ENCODE measurements around the gene STYXL2.

STYXL2 gene

GRCh38 chr1:167054531-167054930 lies 39.3 kb upstream of the STYXL2 start:
- Histone ChIP-seq H3F3A (ENCODE audit: insufficient read depth, low read length) (peaks cover 5% of the 10 kb centered on the region; the same call in 1 of the 2 replicates), H3K9me3 (replicated peaks; ENCODE audit: insufficient read depth, low read length) (no peaks in the 10 kb centered on the region), H3K4me1 (ENCODE audit: low read length) (peaks cover 6% of the 10 kb centered on the region; the same call in 1 of the 2 replicates), H3K4me3 (ENCODE audit: low read length) (no peak overlapping the region), H2AFZ (ENCODE audit: low read length) (no peak overlapping the region), H3K79me2 (ENCODE audit: low read length) (no peaks in the 10 kb centered on the region), H3K9me2 (replicated peaks; ENCODE audit: insufficient read depth, low read length) (no peaks in the 10 kb centered on the region), H3K4me2 (ENCODE audit: low read depth, low read length) (no peak overlapping the region), H3K9ac (ENCODE audit: low read length) (no peak overlapping the region), H3K36me3 (replicated peaks; ENCODE audit: insufficient read depth, low read length) (no peaks in the 10 kb centered on the region), H4K20me1 (ENCODE audit: insufficient read depth, low read length) (no peaks in the 10 kb centered on the region), H3K27ac (ENCODE audit: low read length) (no peak overlapping the region), H3K27me3 (replicated peaks; ENCODE audit: insufficient read depth, low read length) (no peaks in the 10 kb centered on the region)
- DNase-seq: no peak
- TF ChIP-seq, protein P1, sequence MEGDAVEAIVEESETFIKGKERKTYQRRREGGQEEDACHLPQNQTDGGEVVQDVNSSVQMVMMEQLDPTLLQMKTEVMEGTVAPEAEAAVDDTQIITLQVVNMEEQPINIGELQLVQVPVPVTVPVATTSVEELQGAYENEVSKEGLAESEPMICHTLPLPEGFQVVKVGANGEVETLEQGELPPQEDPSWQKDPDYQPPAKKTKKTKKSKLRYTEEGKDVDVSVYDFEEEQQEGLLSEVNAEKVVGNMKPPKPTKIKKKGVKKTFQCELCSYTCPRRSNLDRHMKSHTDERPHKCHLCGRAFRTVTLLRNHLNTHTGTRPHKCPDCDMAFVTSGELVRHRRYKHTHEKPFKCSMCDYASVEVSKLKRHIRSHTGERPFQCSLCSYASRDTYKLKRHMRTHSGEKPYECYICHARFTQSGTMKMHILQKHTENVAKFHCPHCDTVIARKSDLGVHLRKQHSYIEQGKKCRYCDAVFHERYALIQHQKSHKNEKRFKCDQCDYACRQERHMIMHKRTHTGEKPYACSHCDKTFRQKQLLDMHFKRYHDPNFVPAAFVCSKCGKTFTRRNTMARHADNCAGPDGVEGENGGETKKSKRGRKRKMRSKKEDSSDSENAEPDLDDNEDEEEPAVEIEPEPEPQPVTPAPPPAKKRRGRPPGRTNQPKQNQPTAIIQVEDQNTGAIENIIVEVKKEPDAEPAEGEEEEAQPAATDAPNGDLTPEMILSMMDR (IDR thresholded peaks at IDR 0.05; ENCODE audit: low read length): no peak

DNA sequence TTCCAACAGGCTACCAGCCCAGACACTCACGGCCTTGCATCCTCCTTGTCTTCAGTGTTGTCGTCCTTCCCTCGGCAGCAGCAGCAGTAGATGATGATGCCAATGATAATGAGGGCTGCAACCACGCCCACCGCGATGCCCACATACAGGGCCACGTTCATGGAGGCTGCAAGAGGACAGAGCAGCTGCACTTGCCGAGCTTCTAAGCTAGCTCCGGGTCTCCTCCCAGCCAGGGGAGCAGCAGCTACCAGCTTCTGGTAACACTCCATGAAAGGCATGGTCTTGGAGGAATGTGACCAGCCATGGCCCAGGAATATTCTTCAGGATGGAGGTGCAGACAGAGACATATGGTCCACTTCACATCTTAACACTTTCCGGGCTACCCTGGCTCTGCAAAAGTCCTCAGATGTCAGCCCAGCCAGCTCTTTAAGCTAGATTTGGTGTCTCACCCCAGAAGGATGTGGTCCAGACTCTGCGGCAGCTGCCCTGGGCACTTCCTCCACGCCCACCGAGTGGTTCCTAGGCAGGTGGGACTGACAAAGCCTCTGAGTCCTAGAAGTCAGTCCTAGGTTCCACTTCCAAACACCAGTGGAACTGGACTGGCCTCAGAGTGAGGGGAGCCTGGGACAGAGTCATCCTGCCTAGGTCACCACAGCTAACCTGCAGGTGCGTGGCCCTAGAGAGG lies 38.8 kb upstream of the STYXL2 start:
- H3K79me2 ChIP-seq (ENCODE audit: low read length): no peaks in the 10 kb centered on the region
- DNase-seq: no peak
- no peaks in the 10 kb centered on the region for H3K9me2 ChIP-seq (replicated peaks; ENCODE audit: insufficient read depth, low read length)
- H3F3A ChIP-seq (ENCODE audit: insufficient read depth, low read length): peaks cover 5% of the 10 kb centered on the region; the same call in 1 of the 2 replicates
- H3K27me3 ChIP-seq (replicated peaks; ENCODE audit: insufficient read depth, low read length): no peaks in the 10 kb centered on the region
- H3K4me2 ChIP-seq (ENCODE audit: low read depth, low read length): no peak overlapping the region
- H3K36me3 ChIP-seq (replicated peaks; ENCODE audit: insufficient read depth, low read length): no peaks in the 10 kb centered on the region
- no peaks in the 10 kb centered on the region for H4K20me1 ChIP-seq (ENCODE audit: insufficient read depth, low read length)
- TF ChIP-seq EZH2 (optimal IDR thresholded peaks at IDR 0.05; ENCODE audit: low read depth, low read length) (no peak), EZH2phosphoT487 (IDR thresholded peaks at IDR 0.05; ENCODE audit: low read length) (no peak)
- TF ChIP-seq, protein P1 (IDR thresholded peaks at IDR 0.05; ENCODE audit: low read length): no peak
- peaks cover 6% of the 10 kb centered on the region; the same call in 1 of the 2 replicates for H3K4me1 ChIP-seq (ENCODE audit: low read length)
- H3K27ac ChIP-seq (ENCODE audit: low read length): no peak overlapping the region
- no peak overlapping the region for H3K9ac ChIP-seq (ENCODE audit: low read length)
- H2AFZ ChIP-seq (ENCODE audit: low read length): no peak overlapping the region
- H3K4me3 ChIP-seq (ENCODE audit: low read length): no peak overlapping the region
- no peaks in the 10 kb centered on the region for H3K9me3 ChIP-seq (replicated peaks; ENCODE audit: insufficient read depth, low read length)

GRCh38 chr1:167056529-167057231 lies 37.2 kb upstream of the STYXL2 start:
- no peaks in the 10 kb centered on the region for H3K36me3 ChIP-seq (replicated peaks; ENCODE audit: insufficient read depth, low read length)
- no peak overlapping the region for H2AFZ ChIP-seq (ENCODE audit: low read length)
- no peaks in the 10 kb centered on the region for H4K20me1 ChIP-seq (ENCODE audit: insufficient read depth, low read length)
- 0 out of 2 replicates have a peak overlapping the region, but pooled peaks have one; percentile 4 for H3K4me2 ChIP-seq (ENCODE audit: low read depth, low read length)
- H3K4me1 ChIP-seq (ENCODE audit: low read length): peaks cover 6% of the 10 kb centered on the region; the same call in 1 of the 2 replicates
- H3K79me2 ChIP-seq (ENCODE audit: low read length): no peaks in the 10 kb centered on the region
- H3K27ac ChIP-seq (ENCODE audit: low read length): no peak overlapping the region
- peaks cover 5% of the 10 kb centered on the region; the same call in 1 of the 2 replicates for H3F3A ChIP-seq (ENCODE audit: insufficient read depth, low read length)
- no peaks in the 10 kb centered on the region for H3K9me3 ChIP-seq (replicated peaks; ENCODE audit: insufficient read depth, low read length)
- H3K9me2 ChIP-seq (replicated peaks; ENCODE audit: insufficient read depth, low read length): no peaks in the 10 kb centered on the region
- TF ChIP-seq, protein P1 (IDR thresholded peaks at IDR 0.05; ENCODE audit: low read length): no peak
- TF ChIP-seq EZH2 (optimal IDR thresholded peaks at IDR 0.05; ENCODE audit: low read depth, low read length) (no peak), EZH2phosphoT487 (IDR thresholded peaks at IDR 0.05; ENCODE audit: low read length) (no peak)
- H3K27me3 ChIP-seq (replicated peaks; ENCODE audit: insufficient read depth, low read length): no peaks in the 10 kb centered on the region
- H3K9ac ChIP-seq (ENCODE audit: low read length): no peak overlapping the region
- DNase-seq: no peak
- no peak overlapping the region for H3K4me3 ChIP-seq (ENCODE audit: low read length)

Data from MM.1S (cell line).